Cardiac fibroblast (primary cell): ENCODE data around the gene ABITRAM.

ENCODE experiments used
- DNase-seq, 2 donors: peaks; one replicate each; pipeline versions ENCODE4 v3.0.0 to v3.0.0-alpha.2; 2010; ENCODE audit warnings: low read depth in 2 of 2
- H3K4me3 ChIP-seq, 2 donors: replicated peaks in 1 of 2; 1 replicate in 1 of 2; 2 replicates in 1 of 2; pipeline ENCODE4 v1.5.1; 2011; ENCODE audit warnings: low read depth in 2 of 2, low read length in 2 of 2, mild to moderate bottlenecking in 2 of 2, moderate library complexity in 1 of 2
- TF ChIP-seq, protein P1 (sequence below): IDR thresholded peaks from one replicate; pipeline ENCODE4 v1.5.1; 2011; ENCODE audit warnings: low read depth, mild to moderate bottlenecking, low read length, inconsistent platforms

Gene ABITRAM

DNA sequence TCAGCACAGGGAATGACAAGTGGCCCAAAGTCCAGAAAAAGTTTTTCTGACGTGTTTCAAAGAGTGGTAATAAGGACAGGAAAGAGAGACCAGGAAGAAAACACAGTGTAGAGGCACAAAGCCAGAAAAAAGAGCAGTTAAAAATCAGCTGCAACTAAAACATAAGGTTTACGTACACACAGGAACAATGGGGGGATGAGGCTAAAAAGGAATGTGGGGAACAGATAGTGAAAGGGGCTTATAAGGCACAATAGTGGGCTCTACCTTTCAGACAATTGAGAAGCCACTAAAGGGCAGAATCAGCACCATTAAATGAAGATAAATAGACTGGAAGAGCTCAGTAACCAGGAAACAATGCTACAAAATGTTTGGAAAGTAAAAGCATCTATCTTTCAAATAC lies 5.8 kb upstream of the ABITRAM start:
- no peak for DNase-seq
- no peak overlapping the region for H3K4me3 ChIP-seq
- TF ChIP-seq, protein P1, sequence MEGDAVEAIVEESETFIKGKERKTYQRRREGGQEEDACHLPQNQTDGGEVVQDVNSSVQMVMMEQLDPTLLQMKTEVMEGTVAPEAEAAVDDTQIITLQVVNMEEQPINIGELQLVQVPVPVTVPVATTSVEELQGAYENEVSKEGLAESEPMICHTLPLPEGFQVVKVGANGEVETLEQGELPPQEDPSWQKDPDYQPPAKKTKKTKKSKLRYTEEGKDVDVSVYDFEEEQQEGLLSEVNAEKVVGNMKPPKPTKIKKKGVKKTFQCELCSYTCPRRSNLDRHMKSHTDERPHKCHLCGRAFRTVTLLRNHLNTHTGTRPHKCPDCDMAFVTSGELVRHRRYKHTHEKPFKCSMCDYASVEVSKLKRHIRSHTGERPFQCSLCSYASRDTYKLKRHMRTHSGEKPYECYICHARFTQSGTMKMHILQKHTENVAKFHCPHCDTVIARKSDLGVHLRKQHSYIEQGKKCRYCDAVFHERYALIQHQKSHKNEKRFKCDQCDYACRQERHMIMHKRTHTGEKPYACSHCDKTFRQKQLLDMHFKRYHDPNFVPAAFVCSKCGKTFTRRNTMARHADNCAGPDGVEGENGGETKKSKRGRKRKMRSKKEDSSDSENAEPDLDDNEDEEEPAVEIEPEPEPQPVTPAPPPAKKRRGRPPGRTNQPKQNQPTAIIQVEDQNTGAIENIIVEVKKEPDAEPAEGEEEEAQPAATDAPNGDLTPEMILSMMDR, result no peak

DNA sequence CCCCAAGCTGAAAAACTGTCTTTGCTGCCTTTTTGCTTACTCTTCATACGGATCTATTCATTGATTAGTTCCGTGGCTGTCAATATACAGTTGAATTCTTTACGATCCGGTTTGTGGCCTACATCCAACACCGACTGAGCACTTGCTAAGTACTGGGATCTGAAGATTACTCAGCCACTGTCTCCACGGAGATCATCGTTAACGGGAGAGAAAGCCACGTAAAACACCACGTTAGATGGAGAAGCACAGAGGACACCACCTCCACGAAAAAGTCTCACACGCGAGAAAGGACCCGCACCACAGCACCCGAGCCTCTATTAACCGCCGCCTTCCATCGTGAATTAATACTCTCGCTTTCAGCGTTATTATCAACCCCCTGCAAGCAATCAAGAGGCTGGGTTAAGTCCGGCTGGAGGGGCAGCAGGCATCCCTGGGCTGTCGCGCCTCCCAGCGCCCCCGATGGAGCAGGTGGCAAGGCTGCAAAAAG lies 926 bp upstream of the ABITRAM start:
- peak overlapping the region; percentile 77 to 96 for H3K4me3 ChIP-seq
- TF ChIP-seq, protein P1, result no peak
- DNase-seq, result peak; percentile 7 to 36

DNA sequence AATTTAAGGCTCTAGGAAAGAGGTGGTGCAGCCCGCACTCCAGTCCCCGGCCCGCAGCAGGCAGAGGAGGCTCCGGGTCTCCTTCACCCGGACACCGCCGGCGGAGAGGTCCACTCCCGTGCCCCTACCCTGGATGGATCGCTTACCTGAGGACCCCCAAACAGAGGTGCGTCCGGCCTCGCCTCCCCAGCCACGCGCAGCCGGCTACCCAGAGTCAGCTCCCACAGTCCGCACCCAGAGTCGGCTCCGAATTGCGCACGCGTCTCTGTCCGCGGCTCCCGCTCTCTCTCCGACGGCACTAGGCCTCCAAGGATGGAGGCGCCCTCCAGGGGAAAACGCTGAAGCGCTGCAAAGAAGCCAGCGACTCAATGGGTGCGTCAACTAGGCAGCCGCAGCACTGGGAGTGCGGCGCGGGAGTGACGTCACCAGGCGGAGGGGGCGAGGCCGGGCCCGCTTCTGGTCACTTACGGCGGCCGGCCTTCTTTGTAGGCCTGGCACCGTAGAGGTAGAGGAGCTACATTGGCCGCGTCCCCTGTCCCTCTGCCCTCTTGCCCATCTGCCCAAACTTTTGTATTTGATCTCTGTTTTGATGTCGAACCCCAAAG lies 380 bp upstream of the ABITRAM start, which contains the start of gene ELP1:
TSS of gene ELP1 (minus strand) at position 407 of the 605 bp plus-strand sequence. CDS start 2,978 bp downstream, outside the sequence.
- peak; percentile 95 for DNase-seq
- TF ChIP-seq, protein P1, result peak; percentile 39
- peak within 1 kb of the TSS; percentile 77 to 96 for H3K4me3 ChIP-seq

DNA sequence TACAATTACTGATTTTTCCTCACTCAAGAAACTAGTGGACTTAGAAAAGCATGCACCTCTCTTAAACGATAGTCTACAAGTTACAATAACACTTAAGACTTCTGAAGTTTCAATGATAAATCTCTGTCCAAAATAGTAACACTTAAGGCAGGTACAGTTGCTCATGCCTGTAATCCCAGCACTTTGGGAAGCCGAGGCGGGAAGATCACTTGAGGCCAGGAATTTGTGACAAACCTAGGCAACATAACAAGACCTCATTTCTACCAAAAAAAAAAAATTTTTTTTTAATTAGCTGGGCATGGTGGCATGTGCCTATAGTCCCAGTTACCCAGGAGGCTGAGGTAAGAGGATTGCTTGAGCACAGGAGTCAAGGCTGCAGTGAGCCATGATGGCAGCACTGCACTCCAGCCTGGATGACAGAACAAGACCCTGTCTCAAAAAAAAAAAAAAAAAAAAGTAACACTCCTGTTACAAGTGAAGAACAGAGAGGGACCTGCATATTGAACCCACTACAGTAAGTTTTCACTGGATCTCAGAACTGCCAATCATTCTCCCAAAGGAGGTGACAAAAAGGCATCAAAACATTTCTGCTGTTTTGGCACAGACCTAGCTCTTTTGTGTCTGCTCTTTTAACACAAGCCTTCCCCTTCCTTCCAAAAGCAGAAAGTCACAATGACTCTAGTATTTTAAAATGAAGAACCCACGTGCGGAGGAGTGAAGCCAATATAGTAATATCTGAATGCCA lies 3.5 kb downstream of the ABITRAM start:
- no peak for DNase-seq
- TF ChIP-seq, protein P1, result no peak
- no peak overlapping the region for H3K4me3 ChIP-seq

DNA sequence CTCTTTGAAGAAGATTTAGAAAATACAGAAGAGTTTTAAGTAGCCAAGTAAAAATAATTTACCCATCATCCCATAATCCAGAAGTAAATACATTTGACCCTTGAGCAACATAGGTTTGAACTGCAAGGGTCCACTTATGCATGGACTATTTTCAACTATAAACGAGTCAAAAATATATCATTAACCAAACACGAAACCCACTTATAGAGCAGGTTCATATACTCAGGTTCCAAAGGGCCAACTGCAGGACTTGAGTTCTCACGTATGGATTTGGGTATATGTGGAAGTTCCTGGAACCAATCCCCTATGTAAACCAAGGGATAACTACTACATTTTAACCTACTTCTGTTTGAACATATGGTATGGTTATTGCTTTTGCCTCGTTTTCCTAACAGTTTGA lies 5.8 kb downstream of the ABITRAM start:
- no peak for DNase-seq
- TF ChIP-seq, protein P1, result no peak
- H3K4me3 ChIP-seq, result no peak overlapping the region

DNA sequence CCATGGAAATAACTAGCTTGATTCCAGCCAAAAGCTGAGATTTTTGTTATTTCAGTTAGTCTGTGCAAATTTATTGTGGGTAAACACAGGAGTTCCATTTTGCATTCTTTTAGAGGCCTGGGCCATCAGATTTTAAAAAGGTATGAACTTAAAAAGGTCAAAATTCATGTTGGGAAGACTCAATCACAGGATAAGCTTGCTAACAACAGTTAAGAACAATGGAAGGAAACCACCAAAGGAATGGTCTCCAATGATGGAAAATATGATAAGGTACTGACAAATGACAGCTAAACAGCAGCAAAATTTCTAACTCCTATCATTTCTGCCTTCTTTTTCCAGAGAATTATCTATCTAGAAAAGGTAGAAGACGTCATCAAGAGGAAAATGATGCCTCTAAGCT lies 16.0 kb downstream of the ABITRAM start:
- no peak for DNase-seq
- no peak overlapping the region for H3K4me3 ChIP-seq
- TF ChIP-seq, protein P1, result no peak
